Germinal center (tissue), 1 donor: ENCODE results near the gene SPATA13.
A peak's percentile ranks its signal among the peaks of the same experiment; 100 is the strongest.

ENCODE experiments used
- DNase-seq: peaks from one replicate; pipeline ENCODE4 v3.0.0; 2012; ENCODE audit warnings: mixed read lengths, low spot score

SPATA13 gene

DNA sequence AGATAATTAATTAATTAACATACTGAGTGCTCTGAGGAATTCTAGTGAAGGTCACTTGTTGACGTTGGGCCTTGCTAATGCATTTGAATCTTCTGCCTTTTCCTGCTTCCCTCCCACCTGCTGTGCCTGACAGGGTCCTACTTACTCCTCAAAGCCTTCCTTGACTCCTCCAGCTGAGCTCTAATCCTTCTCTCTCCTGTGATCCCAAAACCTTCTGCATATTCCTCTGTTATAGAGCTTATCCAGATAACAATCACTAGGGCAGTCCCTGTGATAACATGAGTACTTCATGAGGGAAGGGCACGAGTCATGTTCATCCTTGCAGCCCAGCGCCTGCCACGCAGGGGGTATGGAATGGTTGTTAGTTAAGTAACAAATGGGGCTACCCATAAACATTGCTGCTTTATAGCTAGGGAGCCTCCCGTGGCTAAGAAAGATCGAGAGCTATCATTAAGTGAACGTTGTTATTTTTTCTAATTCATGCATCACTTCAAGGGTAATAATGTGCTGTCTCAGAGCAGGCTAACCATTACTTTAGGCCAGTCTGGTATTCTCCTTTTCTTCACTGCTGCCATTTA lies 19.1 kb upstream of the SPATA13 start:
- no peak for DNase-seq

- DNase-seq = no peak
Observed at GRCh38 chr13:24142453-24142852, 18.1 kb upstream of the SPATA13 start.

DNA sequence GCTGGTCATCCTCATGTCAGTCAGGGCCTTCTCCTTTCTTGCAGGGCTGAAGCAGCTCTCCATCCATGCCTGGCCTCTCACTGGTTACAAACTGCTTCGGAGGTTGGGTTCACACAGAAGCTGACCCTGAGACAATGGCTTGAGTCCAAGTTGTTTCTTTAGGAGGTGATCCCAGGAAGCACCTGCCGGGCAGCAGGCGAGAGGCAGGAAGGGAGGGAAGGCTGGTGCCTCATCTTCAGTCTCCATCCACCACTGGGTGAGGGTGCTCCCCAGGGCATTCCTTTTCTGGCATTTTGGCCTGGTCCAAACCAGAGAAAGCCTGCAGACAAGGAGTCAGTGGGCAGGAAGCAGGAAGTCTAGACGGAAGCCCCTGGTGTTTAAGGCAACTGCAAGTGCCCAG lies 17.6 kb upstream of the SPATA13 start:
- DNase-seq = no peak

- DNase-seq = no peak
Observed at GRCh38 chr13:24145240-24145639, 15.3 kb upstream of the SPATA13 start.

DNA sequence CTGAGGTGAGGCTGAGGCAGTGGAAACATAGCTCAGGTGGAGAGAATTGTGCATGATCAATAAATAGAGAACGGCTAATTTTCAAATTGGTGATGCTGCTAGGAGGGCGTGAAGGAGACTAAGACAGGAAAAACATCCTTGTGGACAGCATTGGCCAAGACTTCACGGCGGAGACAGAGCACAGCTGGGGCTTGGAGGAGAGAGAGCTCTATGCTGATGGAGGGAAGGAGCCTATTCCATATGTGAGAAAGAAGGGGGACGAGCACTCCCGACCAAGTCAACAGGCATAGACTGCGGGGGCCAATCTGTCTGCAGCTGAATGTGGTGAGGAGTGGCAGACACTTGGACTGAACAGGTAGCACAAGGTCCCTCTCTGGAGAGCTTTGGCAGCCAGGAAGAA lies 14.8 kb upstream of the SPATA13 start:
- no peak for DNase-seq

DNA sequence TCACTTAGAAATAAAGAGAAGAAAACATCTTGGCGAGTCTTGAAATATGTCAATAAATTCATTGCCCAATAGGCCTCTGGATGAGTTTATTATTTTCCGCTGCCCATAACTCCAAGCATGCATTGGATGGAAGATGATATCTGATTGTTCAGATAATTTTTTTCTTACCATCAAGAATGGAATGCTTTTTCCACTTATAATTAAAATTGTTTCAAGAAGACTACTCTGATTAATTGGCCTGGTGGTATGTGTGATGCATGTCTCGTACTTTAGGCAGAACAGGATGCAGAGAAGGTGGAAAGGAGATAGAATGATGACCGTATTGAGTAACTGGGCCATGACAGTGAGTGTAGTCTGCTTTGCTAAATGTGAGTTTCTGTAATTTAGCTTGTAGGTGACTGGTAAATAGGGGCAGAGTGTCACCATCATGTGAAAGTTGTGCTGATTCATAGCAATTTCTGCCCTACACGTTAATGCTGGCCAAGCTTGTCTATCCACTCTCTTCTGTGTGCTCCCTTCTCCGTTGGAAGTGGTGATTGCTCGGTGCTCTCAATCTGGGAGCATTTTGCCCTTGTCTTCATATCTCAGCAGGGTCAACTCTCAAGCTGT lies 13.5 kb upstream of the SPATA13 start:
- DNase-seq = no peak

DNA sequence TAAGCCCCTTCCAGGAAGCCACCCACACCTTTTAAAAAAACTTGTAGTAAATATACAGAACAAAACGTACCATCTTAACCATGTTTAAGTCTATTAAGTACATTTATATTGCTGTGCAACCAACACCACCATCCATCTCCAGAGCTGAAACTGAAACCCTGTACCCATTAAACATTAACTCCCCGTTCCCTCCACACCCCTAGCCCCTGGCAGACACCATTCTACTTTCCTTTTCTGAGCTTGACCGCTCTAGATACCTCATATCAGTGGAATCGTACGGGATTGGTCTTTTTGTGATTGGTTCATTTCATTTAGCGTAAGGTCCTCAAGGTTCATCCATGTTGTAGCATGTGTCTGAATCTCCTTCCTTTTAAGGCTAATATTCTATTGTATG lies 13.0 kb upstream of the SPATA13 start:
- DNase-seq = no peak

DNA sequence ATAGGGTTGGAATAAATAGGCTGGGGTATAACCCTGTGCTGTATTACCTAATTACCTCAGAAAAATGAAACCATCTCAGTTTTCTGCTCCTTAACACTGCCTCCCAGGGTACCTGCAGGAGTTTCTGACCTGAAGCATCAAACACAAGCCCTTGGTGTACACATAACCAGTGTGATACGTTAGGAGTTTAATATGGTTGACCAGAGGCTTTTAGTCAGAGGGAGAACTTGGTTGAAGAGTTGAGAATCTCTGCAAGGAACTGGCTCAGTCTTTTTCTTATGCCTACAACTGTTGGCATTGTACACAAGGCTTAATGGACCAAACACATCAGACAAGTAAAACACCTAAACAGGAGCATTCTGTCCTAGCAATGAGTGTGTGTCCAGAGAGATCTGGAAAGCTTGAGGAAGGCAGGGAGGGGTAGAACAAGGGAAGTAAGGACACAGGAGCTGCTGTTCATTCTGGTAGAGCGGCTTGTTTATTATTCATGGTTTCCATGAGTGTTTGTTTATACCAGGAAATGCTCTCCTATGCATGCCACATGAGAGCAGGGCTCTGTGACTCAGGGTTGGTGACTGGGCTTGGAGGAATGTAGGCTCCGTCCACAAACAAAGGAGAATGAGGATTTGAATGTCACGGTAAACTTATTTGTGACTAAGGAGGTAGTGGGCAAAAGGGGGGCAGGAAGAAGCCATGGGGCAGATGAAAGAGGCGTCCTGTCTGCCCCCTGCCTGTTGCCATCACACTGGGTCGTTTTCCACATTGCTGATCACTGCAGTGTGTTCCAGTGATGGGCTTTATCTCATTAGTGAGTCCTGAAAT lies 11.9 kb upstream of the SPATA13 start:
- no peak for DNase-seq

GRCh38 chr13:24149246-24150032 lies 11.1 kb upstream of the SPATA13 start:
- no peak for DNase-seq

GRCh38 chr13:24150572-24150971 lies 9.9 kb upstream of the SPATA13 start:
- no peak for DNase-seq

DNA sequence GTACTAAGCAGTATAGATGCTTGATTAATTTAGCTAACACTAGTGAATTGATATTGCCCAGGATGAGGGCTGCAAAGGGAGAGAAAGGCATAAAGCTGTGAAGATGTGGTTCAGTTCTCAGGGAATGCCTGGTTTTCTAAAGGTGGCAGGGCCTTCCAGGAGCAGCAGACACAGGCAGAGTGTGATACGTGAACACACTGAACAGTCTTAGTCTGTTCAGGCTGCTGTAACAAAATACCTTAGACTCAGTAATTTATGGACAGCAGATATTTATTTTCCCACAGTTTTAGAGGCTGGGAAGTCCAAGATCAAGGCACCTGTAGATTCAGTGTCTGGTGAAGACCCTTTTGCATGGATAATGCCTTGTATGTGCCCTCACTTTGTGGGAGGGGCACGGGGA lies 8.7 kb upstream of the SPATA13 start:
- no peak for DNase-seq

GRCh38 chr13:24152292-24153214 lies 8.0 kb upstream of the SPATA13 start:
- no peak for DNase-seq

- no peak for DNase-seq
Observed at GRCh38 chr13:24153347-24153746, 7.2 kb upstream of the SPATA13 start.

DNA sequence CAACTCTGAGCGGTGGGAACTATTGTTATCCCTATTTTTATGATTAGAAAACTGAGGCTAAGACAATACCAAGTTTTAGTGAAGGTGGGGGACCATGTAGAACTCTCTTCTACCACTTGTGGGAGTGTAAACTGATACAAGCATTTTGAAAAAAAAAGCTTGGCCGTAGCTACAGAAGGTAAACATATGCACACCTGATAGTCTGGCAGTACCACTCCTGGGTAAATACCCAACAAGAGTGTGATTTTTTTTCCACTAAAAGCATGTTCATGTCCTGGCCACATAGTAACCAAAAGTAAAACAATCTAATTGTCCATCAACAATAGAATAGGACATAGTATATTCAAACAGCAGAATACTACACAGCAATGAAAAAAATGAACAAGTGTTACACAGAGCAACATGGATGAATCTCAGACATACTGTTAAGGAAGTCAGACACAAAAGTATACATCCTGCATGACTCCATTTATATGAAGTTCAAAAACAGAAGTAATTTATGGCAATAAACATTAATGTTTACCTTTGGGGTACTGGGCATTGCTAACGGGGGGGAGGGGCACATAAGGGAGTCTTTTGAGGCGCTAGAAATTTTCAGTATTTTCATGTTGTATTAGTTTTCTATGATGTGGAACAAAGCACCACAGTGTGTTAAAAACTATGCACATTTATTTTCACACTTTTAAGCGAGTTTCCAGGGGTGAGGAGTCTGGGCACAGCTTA lies 6.4 kb upstream of the SPATA13 start:
- no peak for DNase-seq

DNA sequence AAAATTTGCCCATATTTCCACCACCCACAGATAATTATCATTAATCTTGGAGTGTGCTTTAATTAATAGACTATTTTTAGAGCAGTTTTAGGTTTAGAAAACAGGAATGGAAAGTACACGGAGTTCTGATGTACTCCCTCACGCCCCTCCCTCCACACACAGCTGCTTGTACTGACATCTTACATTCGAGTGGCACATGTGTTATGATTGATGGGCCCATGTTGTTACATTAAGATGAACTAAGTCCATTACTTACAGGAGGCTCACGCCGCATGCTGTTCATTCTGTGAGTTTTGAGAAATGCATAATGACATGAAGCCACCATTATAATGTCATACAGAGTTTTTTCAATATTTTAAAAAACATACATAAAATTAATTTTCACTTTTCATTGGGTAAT lies 1.2 kb upstream of the SPATA13 start:
- no peak for DNase-seq

DNA sequence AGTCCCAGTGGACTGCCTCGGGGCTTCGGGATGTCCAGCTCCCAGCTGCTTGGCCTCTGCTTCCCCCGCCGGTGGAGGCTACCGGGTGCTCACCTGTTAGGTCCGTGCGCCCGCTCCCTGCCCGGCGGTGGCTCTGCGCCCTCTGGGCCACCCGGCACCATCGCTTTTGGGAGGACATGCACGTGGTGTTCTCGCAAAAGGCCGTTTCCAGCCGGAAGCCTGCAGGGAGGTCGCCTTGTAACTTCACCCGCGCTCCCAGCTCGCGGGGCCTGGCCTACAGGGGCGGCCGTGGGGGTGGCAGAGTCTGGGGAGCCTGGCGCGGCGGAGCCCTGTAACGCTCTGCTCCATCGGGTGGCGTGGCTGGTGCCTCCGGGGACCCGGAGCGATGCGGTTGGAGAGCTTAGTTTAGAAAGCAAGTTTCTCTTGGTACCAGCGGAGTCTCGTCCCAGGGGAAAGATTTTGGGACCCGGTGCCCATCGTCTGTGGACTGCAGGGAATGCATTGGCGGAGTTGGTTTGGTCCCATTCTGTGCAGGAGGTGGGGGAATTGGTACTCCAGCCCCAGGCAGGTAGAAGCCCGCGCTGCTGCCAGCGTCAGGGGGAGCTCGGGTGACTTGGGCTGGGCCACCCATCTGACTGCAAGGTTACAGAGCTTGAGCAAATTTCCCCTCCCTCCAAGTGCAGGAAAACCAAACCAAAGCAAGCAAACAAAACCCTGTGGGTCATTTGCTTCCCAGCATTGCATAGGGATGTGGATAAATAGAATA lies 673 bp downstream of the SPATA13 start:
- peak; percentile 55 for DNase-seq

- no peak for DNase-seq
Observed at GRCh38 chr13:24161980-24162525, 1.5 kb downstream of the SPATA13 start.

- no peak for DNase-seq
Observed at GRCh38 chr13:24162604-24163003, 2.1 kb downstream of the SPATA13 start.

- no peak for DNase-seq
Observed at GRCh38 chr13:24165746-24166145, 5.2 kb downstream of the SPATA13 start.

DNA sequence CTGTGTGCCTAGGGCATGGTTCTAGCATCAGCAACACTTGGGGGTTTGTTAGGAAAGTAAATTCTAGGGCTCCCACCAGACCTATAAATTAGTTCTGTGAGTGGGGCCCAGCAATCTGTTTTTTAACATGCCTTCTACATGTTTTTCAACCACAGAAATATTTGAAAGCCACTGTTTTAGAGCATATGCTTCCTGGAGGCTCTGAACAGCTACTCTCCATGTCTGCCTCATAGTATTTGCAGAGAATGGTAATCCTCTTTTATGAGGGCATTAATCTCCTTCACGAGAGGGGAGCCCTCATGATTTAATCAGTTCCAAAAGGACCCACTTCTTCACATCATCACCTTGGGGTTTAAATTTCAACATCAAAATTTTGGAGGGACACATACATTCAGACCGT lies 6.0 kb downstream of the SPATA13 start:
- DNase-seq = no peak
